Activated naive CD8-positive, alpha-beta T cell (primary cell): ENCODE results near the gene PBX1.

Experiments
- H3K27ac Mint-ChIP-seq: one replicate; pipeline ENCODE4 v1.8.0; 2021; ENCODE audit warnings: mixed read lengths
- H3K27me3 Mint-ChIP-seq: one replicate; pipeline ENCODE4 v1.8.0; 2021; ENCODE audit warnings: mixed read lengths
- H3K36me3 Mint-ChIP-seq: one replicate; pipeline ENCODE4 v1.8.0; 2021; ENCODE audit warnings: mixed read lengths
- H3K4me1 Mint-ChIP-seq: one replicate; pipeline ENCODE4 v1.8.0; 2021; ENCODE audit warnings: low read depth, mixed read lengths
- H3K4me3 Mint-ChIP-seq: one replicate; pipeline ENCODE4 v1.8.0; 2021; ENCODE audit warnings: mild to moderate bottlenecking, mixed read lengths
- H3K9me3 Mint-ChIP-seq: one replicate; pipeline ENCODE4 v1.8.0; 2021; ENCODE audit warnings: low read depth, mixed read lengths

PBX1 gene

GRCh38 chr1:164853146-164853545, 294.2 kb downstream of the PBX1 start:
- no peaks in the 10 kb centered on the region for H3K4me1 Mint-ChIP-seq
- H3K9me3 Mint-ChIP-seq = no peaks in the 10 kb centered on the region
- H3K4me3 Mint-ChIP-seq = no peak overlapping the region
- H3K36me3 Mint-ChIP-seq = no peaks in the 10 kb centered on the region
- peaks cover 3% of the 10 kb centered on the region for H3K27me3 Mint-ChIP-seq
- no peak overlapping the region for H3K27ac Mint-ChIP-seq

GRCh38 chr1:164855716-164856329, 296.8 kb downstream of the PBX1 start:
- Mint-ChIP-seq H3K27ac (no peak overlapping the region), H3K27me3 (peaks cover 2% of the 10 kb centered on the region)

GRCh38 chr1:164856381-164856780, 297.4 kb downstream of the PBX1 start:
- no peak overlapping the region for H3K4me3 Mint-ChIP-seq
- H3K36me3 Mint-ChIP-seq = no peaks in the 10 kb centered on the region
- H3K27me3 Mint-ChIP-seq = peaks cover 2% of the 10 kb centered on the region
- no peaks in the 10 kb centered on the region for H3K4me1 Mint-ChIP-seq
- peaks cover 3% of the 10 kb centered on the region for H3K9me3 Mint-ChIP-seq
- no peak overlapping the region for H3K27ac Mint-ChIP-seq

More at GRCh38 chr1:164855716-164856329, 296.8 kb downstream of the PBX1 start:
- H3K36me3 Mint-ChIP-seq = no peaks in the 10 kb centered on the region
- H3K4me1 Mint-ChIP-seq = no peaks in the 10 kb centered on the region
- H3K4me3 Mint-ChIP-seq = no peak overlapping the region
- H3K9me3 Mint-ChIP-seq = peaks cover 3% of the 10 kb centered on the region

- H3K27me3 Mint-ChIP-seq = peaks cover 2% of the 10 kb centered on the region
- H3K36me3 Mint-ChIP-seq = no peaks in the 10 kb centered on the region
- no peak overlapping the region for H3K27ac Mint-ChIP-seq
- H3K4me1 Mint-ChIP-seq = no peaks in the 10 kb centered on the region
- H3K9me3 Mint-ChIP-seq = peaks cover 3% of the 10 kb centered on the region
- no peak overlapping the region for H3K4me3 Mint-ChIP-seq
Observed at GRCh38 chr1:164857439-164857838, 298.5 kb downstream of the PBX1 start.

- Mint-ChIP-seq H3K4me1 (no peaks in the 10 kb centered on the region), H3K27me3 (peaks cover 2% of the 10 kb centered on the region), H3K9me3 (peaks cover 3% of the 10 kb centered on the region), H3K27ac (no peak overlapping the region), H3K4me3 (no peak overlapping the region), H3K36me3 (no peaks in the 10 kb centered on the region)
Observed at GRCh38 chr1:164858096-164858632, 299.2 kb downstream of the PBX1 start.

GRCh38 chr1:164861632-164862031, 302.6 kb downstream of the PBX1 start:
- Mint-ChIP-seq H3K36me3 (no peaks in the 10 kb centered on the region), H3K27me3 (peaks cover 3% of the 10 kb centered on the region), H3K27ac (no peak overlapping the region), H3K4me1 (no peaks in the 10 kb centered on the region), H3K9me3 (peaks cover 3% of the 10 kb centered on the region), H3K4me3 (no peak overlapping the region)

- no peak overlapping the region for H3K4me3 Mint-ChIP-seq
- peaks cover 3% of the 10 kb centered on the region for H3K27me3 Mint-ChIP-seq
- peaks cover 3% of the 10 kb centered on the region for H3K9me3 Mint-ChIP-seq
Observed at GRCh38 chr1:164863056-164863455, 304.1 kb downstream of the PBX1 start.

GRCh38 chr1:164864161-164864560, 305.2 kb downstream of the PBX1 start:
- H3K36me3 Mint-ChIP-seq = no peaks in the 10 kb centered on the region
- H3K4me1 Mint-ChIP-seq = no peaks in the 10 kb centered on the region
- no peak overlapping the region for H3K4me3 Mint-ChIP-seq
- H3K27ac Mint-ChIP-seq = no peak overlapping the region
- peaks cover 3% of the 10 kb centered on the region for H3K9me3 Mint-ChIP-seq
- H3K27me3 Mint-ChIP-seq = peaks cover 3% of the 10 kb centered on the region

More at GRCh38 chr1:164863056-164863455, 304.1 kb downstream of the PBX1 start:
- no peaks in the 10 kb centered on the region for H3K36me3 Mint-ChIP-seq
- no peaks in the 10 kb centered on the region for H3K4me1 Mint-ChIP-seq
- H3K27ac Mint-ChIP-seq = no peak overlapping the region

- peaks cover 3% of the 10 kb centered on the region for H3K9me3 Mint-ChIP-seq
- H3K4me3 Mint-ChIP-seq = no peak overlapping the region
Observed at GRCh38 chr1:164865385-164865784, 306.4 kb downstream of the PBX1 start.

GRCh38 chr1:164867590-164867989, 308.6 kb downstream of the PBX1 start:
- Mint-ChIP-seq H3K4me3 (no peak overlapping the region), H3K9me3 (no peaks in the 10 kb centered on the region), H3K27ac (no peak overlapping the region), H3K36me3 (no peaks in the 10 kb centered on the region), H3K27me3 (peaks cover 2% of the 10 kb centered on the region), H3K4me1 (no peaks in the 10 kb centered on the region)

More at GRCh38 chr1:164865385-164865784, 306.4 kb downstream of the PBX1 start:
- Mint-ChIP-seq H3K36me3 (no peaks in the 10 kb centered on the region), H3K27ac (no peak overlapping the region), H3K27me3 (peaks cover 3% of the 10 kb centered on the region), H3K4me1 (no peaks in the 10 kb centered on the region)

GRCh38 chr1:164868990-164869389, 310.0 kb downstream of the PBX1 start:
- no peak overlapping the region for H3K27ac Mint-ChIP-seq
- H3K4me1 Mint-ChIP-seq = no peaks in the 10 kb centered on the region
- H3K4me3 Mint-ChIP-seq = no peak overlapping the region
- H3K36me3 Mint-ChIP-seq = no peaks in the 10 kb centered on the region
- no peaks in the 10 kb centered on the region for H3K9me3 Mint-ChIP-seq
- H3K27me3 Mint-ChIP-seq = no peaks in the 10 kb centered on the region

GRCh38 chr1:164875518-164875917, 316.5 kb downstream of the PBX1 start:
- H3K4me1 Mint-ChIP-seq = no peaks in the 10 kb centered on the region
- H3K27me3 Mint-ChIP-seq = no peaks in the 10 kb centered on the region
- no peak overlapping the region for H3K4me3 Mint-ChIP-seq
- H3K27ac Mint-ChIP-seq = no peak overlapping the region
- no peaks in the 10 kb centered on the region for H3K9me3 Mint-ChIP-seq
- no peaks in the 10 kb centered on the region for H3K36me3 Mint-ChIP-seq

GRCh38 chr1:164876398-164877116, 317.6 kb downstream of the PBX1 start:
- Mint-ChIP-seq H3K27me3 (no peaks in the 10 kb centered on the region), H3K4me1 (no peaks in the 10 kb centered on the region), H3K36me3 (no peaks in the 10 kb centered on the region), H3K27ac (no peak overlapping the region), H3K4me3 (no peak overlapping the region), H3K9me3 (no peaks in the 10 kb centered on the region)

GRCh38 chr1:164880199-164880598, 321.2 kb downstream of the PBX1 start:
- Mint-ChIP-seq H3K27me3 (no peaks in the 10 kb centered on the region), H3K4me1 (no peaks in the 10 kb centered on the region), H3K36me3 (no peaks in the 10 kb centered on the region), H3K27ac (no peak overlapping the region), H3K4me3 (no peak overlapping the region), H3K9me3 (no peaks in the 10 kb centered on the region)

GRCh38 chr1:164880644-164881043, 321.7 kb downstream of the PBX1 start:
- no peaks in the 10 kb centered on the region for H3K9me3 Mint-ChIP-seq
- no peaks in the 10 kb centered on the region for H3K36me3 Mint-ChIP-seq
- H3K4me1 Mint-ChIP-seq = no peaks in the 10 kb centered on the region
- H3K4me3 Mint-ChIP-seq = no peak overlapping the region
- no peak overlapping the region for H3K27ac Mint-ChIP-seq
- no peaks in the 10 kb centered on the region for H3K27me3 Mint-ChIP-seq
